HepG2 (cell line): ENCODE results near the gene CITED2. TPM values are rescaled to one million over a fixed set of nuclear protein-coding genes. Genes with fewer than 3 reads are reported as not detected.

ENCODE experiments used
- CBX1 ChIP-seq: IDR thresholded peaks from one replicate; pipeline ENCODE4 v1.6.1; 2016; ENCODE audit warnings: antibody characterized with exemption, low read depth
- EHMT2 ChIP-seq: fragments of 200-600 bp; sonication (generic); IDR thresholded peaks from 2 replicates; pipeline ENCODE4 v1.7.0; 2017; ENCODE audit warnings: antibody characterized with exemption, low read depth, low read length, borderline replicate concordance
- KLF9 ChIP-seq: IDR thresholded peaks from 2 replicates; pipeline ENCODE4 v1.6.1; 2016; ENCODE audit warnings: low read depth
- SALL1 ChIP-seq: sonication (generic); formaldehyde crosslinking; IDR thresholded peaks from 2 replicates; pipeline ENCODE4 v1.8.0; 2022; ENCODE audit warnings: mild to moderate bottlenecking, missing genetic modification reagents
- ZBTB42 ChIP-seq: sonication (generic); formaldehyde crosslinking; IDR thresholded peaks from 2 replicates; pipeline ENCODE4 v1.5.0; 2020; ENCODE audit warnings: mild to moderate bottlenecking, missing genetic modification reagents
- ZFP36L2 ChIP-seq: sonication (generic); formaldehyde crosslinking; IDR thresholded peaks from 2 replicates; pipeline ENCODE4 v1.4.0; 2020; ENCODE audit warnings: missing genetic modification reagents
- ZFP90 ChIP-seq: sonication (generic); formaldehyde crosslinking; IDR thresholded peaks from 2 replicates; pipeline ENCODE4 v1.8.0; 2022; ENCODE audit warnings: missing genetic modification reagents, mild to moderate bottlenecking, inconsistent platforms, borderline replicate concordance
- ZMYM4 ChIP-seq: sonication (generic); formaldehyde crosslinking; IDR thresholded peaks from 2 replicates; pipeline ENCODE4 v1.8.1; 2023; ENCODE audit warnings: mild to moderate bottlenecking, missing genetic modification reagents
- ZNF484 ChIP-seq: sonication (generic); formaldehyde crosslinking; IDR thresholded peaks from 2 replicates; pipeline ENCODE4 v1.5.1; 2020; ENCODE audit warnings: mild to moderate bottlenecking, low read depth, missing genetic modification reagents, borderline replicate concordance
- ZNF562 ChIP-seq: sonication (generic); formaldehyde crosslinking; IDR thresholded peaks from 2 replicates; pipeline ENCODE4 v1.8.0; 2022; ENCODE audit warnings: missing genetic modification reagents, borderline replicate concordance
- ZNF75D ChIP-seq: sonication (generic); formaldehyde crosslinking; IDR thresholded peaks from 2 replicates; pipeline ENCODE4 v1.8.1; 2023; ENCODE audit warnings: missing genetic modification reagents, mild to moderate bottlenecking, borderline replicate concordance
- polyA plus RNA-seq, 8 experiments: library from polyadenylated mRNA; depleted of rRNA in 3 of 8; stranded (reverse) in 7 of 8; unstranded in 1 of 8; fragments of >200 nt; fragmentation: Illumina TruSeq in 4 of 8; extraction: Trizol in 4 of 8; gene quantifications; 2 replicates each; pipeline versions ENCODE4 v1.2.1 to v1.2.3, GENCODE V29; 2011 to 2016; ENCODE audit warnings: low read depth in 4 of 8, missing spikeins in 1 of 8, mixed read lengths in 1 of 8; ENCODE audit not compliant: insufficient read depth in 1 of 8
- total RNA-seq, 5 experiments: library from RNA; depleted of rRNA; stranded (reverse); fragments of >200 nt; fragmentation: Illumina TruSeq; extraction: Trizol; gene quantifications; 2 replicates each; pipeline ENCODE4 v1.2.3, GENCODE V29; 2016; ENCODE audit warnings: low read depth in 1 of 5
- TF ChIP-seq, protein P1 (sequence below): sonication (generic); formaldehyde crosslinking; IDR thresholded peaks from 2 replicates; pipeline ENCODE4 v1.4.0; 2020; ENCODE audit warnings: missing genetic modification reagents

CITED2 gene
- total and polyA plus RNA-seq, 2 of the 13 experiments (the other 11 are each of a cell fraction or from before 2014, with no cell fraction given), result 17.6 to 57.2 TPM

DNA sequence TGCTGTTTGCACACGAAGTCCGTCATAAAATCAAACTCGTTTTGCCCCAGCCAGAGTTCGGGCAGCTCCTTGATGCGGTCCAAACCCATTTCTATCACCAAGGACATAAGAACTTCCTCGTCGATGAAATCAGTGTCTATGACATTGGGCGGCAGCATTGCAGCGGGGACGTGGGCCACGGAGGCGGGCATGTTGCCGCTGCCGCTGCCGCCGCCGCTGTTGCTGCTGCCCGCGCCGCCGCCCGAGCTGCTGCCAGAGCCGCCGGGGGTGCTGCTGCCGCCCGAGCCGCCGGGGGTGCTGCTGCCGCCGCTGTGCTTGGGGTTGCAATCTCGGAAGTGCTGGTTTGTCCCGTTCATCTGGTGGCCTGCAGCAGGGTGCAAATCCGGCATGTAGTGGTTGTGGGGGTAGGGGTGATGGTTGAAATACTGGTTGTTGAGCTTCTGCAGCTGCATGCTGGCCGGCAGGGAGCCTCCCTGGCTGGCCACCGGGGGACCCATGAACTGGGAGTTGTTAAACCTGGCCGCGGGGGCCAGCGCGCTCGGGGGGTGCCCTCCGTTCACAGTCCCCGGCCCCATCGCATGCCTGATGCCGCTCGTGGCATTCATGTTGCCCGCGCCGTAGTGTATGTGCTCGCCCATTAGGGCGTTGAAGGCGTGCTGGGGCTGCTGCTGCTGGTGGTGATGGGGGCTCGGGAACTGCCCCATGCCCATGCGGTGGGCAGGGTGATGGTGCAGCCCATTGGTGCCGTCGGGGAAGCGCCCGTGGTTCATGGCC, 1.1 kb downstream of the CITED2 start (continued):
- no peak for TF ChIP-seq ZNF484 (CRISPR knock-in tag)
- TF ChIP-seq, protein P1, sequence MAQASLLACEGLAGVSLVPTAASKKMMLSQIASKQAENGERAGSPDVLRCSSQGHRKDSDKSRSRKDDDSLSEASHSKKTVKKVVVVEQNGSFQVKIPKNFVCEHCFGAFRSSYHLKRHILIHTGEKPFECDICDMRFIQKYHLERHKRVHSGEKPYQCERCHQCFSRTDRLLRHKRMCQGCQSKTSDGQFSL, result 0 out of 2 replicates have a peak, but pooled peaks have one; percentile 48
- TF ChIP-seq ZFP36L2 (CRISPR knock-in tag), result no peak
- TF ChIP-seq ZBTB42 (CRISPR knock-in tag), result 0 out of 2 replicates have a peak, but pooled peaks have one; percentile 22
- TF ChIP-seq ZNF75D (CRISPR knock-in tag), result no peak
- TF ChIP-seq KLF9 (CRISPR knock-in tag), result peak; percentile 31; the same call in 1 of the 2 replicates
- TF ChIP-seq EHMT2, result no peak
- peak; percentile 51 for TF ChIP-seq SALL1 (CRISPR knock-in tag)
- no peak for TF ChIP-seq ZNF562
- 0 out of 2 replicates have a peak, but pooled peaks have one; percentile 73 for TF ChIP-seq ZFP90 (CRISPR knock-in tag)
- peak; percentile 69; the same call in 1 of the 2 replicates for TF ChIP-seq ZMYM4 (CRISPR knock-in tag)
- TF ChIP-seq CBX1, result no peak
